Stimulated activated CD8-positive, alpha-beta memory T cell treated with anti-CD3 and anti-CD28 coated beads, Interleukin-12 subunit alpha, Interleukin-12 subunit beta, amount 100 ng/mL, for 4 hours (primary cell): ENCODE results near the gene DDX24.

ENCODE experiments used
- DNase-seq: peaks from one replicate; pipeline ENCODE4 v3.0.0-alpha.2; 2020; ENCODE audit warnings: low read depth

The DDX24 gene

GRCh38 chr14:94010625-94011024, 70.4 kb downstream of the DDX24 start:
- no peak for DNase-seq

DNA sequence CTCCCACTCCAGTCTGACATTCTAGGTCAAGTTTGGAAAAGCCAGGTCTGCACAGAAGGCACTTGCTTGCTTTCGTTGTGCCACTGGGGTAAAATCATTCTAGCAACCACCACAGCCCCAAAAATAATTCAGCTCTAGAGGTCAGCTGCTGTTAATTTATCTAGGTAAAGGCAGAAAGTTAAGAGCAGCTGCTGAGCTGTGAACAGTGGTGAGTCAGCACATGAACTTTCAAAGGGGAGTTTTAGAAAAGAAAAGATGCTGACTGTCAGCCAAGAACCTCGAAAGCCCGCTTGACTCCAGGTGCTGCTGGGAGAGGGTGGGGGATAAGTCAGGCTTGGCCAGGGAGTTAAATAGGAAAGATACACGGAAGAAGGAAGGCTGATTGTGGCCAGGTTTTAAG, 71.2 kb downstream of the DDX24 start:
- DNase-seq = no peak

DNA sequence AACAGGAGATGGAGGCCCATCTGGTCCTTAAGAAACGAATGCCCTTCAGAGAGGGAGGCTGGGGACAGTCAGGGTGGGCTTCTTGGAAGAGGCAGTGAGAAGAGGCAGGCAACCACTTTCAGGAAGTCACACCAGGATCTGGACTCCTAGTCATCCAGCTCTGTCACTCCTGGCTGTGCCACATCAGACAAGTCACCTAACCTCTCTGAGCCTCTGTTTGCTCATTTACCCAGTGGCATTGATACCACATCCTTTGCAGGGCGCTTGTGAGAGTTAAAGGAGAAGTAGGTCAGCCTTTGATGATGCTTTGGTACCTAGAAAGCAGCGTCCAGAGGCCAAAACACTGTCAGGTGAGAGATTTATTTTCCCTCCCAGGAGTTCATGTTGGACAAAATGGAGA, 72.8 kb downstream of the DDX24 start:
- no peak for DNase-seq

DNA sequence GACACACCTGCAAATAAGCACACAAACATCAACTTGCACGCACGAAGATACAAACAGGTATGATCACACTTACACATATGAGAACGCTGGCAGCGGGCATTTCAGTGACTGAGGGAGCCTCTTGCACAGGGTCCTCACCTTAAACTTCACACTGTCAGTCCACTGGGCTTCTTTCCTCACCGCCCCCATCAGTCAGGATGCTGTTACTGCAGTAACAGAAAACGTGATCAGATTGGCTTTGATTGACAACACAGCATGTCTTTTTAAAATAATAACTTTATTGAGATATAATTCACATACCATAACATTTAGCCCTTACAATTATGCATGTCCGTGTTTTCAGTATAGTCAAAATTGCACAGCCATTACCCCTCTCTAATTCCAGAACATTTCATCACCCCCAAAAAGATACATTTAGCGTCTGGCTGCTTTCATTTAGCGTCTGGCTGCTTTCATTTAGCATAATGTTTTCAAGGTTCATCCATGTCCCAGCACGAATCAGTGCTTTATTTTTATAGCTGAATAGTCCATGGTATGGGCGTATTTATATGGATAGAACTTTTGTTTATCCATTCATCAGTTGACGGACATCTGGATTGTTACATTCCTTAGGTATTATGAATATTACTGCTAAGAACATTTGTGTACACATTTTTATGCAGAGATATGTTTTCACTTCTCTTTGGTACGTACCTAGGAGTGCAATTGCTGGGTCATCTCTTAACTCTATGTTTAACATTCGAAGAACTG, 75.5 kb downstream of the DDX24 start:
- no peak for DNase-seq

GRCh38 chr14:94004015-94004414, 77.0 kb downstream of the DDX24 start:
- DNase-seq = no peak

DNA sequence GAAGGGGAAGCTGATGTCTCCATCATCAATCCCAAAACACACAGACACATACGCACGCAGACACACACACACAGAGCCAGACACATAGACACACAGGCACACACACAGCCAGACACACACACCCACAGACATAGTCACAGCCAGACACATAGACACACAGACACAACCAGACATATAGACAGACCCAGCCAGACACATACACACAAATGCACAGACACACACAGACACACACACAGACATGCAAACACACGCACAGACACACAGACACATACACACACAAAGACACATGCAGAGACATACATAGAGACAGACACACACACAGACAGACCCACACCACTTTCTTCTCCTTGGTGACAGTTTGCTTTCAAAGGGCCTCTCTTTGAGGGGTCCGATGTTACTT, 77.6 kb downstream of the DDX24 start:
- DNase-seq = no peak

DNA sequence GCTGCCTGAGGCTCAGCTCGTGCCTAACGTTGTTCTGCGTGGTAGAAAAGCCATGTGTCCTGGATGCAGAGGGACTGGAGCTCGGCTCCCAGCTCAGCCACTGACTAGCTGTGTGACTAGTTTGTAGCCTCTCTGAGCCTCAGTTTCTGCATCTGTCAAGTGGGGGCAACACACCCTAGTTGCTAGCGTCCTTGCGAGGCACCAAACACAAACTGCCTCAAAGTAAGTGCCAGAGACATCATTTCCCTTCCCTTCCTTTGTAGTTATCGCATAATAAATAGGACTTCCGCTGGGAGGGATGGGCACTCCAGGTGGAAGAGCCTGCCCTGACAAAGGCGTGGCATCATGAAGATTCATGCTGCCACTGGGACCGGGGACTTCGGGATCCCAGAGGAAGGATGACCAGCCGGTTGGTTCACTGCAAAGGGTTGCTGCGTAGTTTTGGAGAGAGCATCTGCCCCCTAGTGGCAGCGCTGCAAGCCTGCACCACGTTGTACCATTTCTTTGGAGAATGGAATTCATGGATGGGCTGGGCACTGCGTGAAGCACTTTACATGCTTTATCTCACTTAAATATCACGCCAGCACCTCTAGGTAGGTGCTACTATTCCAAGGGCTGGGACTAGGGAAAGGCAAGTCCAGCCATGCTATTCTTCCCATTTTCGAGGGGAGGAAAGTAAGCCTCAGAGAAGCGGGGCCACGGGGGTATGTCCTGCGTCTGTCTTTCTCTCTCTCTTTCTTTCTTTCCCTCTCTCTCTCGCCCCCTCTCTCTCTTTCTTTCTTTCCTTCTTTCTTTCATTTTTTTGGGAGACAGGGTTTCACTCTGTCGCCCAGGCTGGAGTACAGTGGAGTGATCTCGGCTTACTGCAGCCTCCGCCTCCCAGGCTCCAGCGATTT, 79.3 kb downstream of the DDX24 start:
- DNase-seq = peak; percentile 32

DNA sequence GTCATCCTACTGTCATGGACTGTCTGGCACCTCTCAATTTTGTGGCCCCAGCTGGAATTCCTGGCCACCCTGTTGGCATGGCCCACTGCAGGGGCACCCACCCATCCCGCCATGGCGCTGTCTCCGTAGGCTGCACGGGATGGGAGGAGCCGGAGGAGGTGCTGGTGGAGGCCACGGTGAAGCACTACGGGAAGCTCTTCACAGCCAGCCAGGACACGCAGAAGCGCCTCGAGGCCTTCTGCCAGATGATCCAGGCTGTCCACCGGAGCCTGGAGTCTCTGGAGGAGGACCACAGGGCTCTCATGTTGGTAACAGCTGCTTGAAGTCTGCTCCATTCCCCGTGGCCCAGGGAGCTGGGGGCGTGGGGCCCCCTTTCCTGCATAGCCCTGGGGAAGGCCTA, 80.0 kb downstream of the DDX24 start:
- DNase-seq = no peak

DNA sequence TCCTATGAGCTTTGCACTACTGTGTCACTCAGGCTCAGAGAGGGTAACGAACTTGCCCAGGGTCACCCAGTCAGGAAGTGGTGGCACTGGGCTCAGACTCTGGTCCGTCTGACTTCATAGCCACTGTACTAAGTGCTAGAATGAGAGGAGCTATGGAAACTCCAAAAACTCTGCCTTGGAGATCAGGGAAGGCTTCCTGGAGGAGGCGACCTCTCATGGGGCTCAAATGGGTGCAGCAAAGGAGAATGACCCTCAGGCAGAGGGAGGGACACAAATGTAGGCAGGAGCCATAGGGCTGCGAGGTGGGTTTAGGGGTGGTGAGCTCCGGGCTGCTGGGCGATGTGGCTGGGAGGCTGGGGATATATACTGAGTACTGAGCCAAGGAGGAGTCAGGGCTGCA, 80.7 kb downstream of the DDX24 start:
- no peak for DNase-seq

GRCh38 chr14:93999573-93999972, 81.4 kb downstream of the DDX24 start:
- DNase-seq = no peak

GRCh38 chr14:93998871-93999403, 82.1 kb downstream of the DDX24 start:
- no peak for DNase-seq
